NOMO-1 treated with dmso at 0.1 percent for 144 hours (cell line): ENCODE data around the gene SLC26A2.
A peak's percentile ranks its signal among the peaks of the same experiment; 100 is the strongest.

Experiments used
- DNase-seq: peaks from one replicate; lab custom pipeline; 2025; ENCODE audit not compliant: unreplicated experiment; lab: John Stamatoyannopoulos, UW

The SLC26A2 gene

DNA sequence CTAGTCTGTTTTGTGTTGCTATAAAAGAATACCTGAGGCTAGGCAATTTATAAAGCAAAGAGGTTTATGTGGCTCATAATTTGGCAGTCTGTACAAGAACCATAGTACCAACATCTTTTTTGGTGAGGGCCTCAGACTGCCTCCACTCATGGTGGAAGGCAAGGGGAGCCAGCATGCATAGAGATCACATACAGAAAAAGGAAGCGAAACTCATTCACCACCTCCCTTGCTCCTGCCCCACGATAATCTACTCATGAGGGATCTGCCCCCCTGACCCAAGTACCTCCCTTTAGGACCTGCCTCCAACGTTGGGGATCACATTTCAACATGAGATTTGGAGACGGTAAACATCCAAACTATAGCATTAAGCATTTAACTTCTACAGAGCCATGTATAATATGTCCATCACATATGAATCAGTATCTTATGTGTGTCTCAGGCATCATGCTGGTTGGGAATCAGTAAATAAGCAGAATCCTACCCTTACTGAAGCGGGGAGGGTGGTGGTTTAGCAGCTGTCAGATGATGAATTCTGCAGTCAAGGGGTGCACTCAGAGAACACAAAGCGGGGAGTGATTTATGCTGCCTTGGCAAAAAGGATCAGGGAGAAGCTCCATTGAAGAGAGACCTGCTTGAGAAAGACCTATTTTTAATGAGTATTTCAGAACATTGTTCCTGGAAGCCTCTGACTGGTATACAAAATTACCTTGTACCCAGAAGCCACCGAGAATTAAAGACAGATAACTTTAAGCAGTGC, 74.8 kb downstream of the SLC26A2 start:
- DNase-seq: peak; percentile 41

DNA sequence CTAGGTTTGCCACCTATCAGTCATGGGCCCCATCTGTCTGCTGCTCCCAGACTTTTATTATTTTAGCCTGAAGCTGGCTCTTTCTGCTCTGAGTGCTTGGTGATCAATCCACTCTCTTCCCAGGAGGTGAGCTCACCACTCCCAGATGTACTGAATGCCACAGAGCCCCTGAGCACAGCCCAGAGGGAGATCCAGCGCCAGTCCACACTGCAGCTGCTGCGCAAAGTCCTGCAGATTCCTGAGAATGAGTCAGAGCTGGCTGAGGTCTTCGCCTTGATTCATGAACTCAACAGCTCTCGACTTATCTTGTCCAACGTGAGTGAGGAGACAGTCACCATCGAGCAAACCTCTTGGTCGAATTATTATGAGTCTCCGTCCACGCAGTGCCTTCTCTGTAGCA, 76.0 kb downstream of the SLC26A2 start:
- no peak for DNase-seq
